Mesodermal cell (in vitro differentiated cells): ENCODE measurements around the gene PCGF1.

Experiments used
- H3K27ac ChIP-seq: 2 replicates; pipeline ENCODE4 v1.7.0; 2013; ENCODE audit warnings: mild to moderate bottlenecking, low read depth, low read length, moderate library complexity; ENCODE audit not compliant: severe bottlenecking
- H3K36me3 ChIP-seq: 2 replicates; pipeline ENCODE4 v1.7.1; 2013; ENCODE audit warnings: mild to moderate bottlenecking, low read length, moderate library complexity; ENCODE audit not compliant: control insufficient read depth, insufficient read depth
- H3K4me1 ChIP-seq: one replicate; pipeline ENCODE4 v1.7.1; 2013; ENCODE audit warnings: mild to moderate bottlenecking, low read length; ENCODE audit not compliant: insufficient read depth, control insufficient read depth, poor library complexity, severe bottlenecking
- H3K4me3 ChIP-seq: 2 replicates; pipeline ENCODE4 v1.7.0; 2013; ENCODE audit warnings: low read length, control low read depth, mild to moderate bottlenecking; ENCODE audit not compliant: insufficient read depth, poor library complexity, severe bottlenecking; ENCODE audit errors: extremely low read depth
- H3K9me3 ChIP-seq: 2 replicates; pipeline ENCODE4 v1.7.1; 2013; ENCODE audit warnings: mild to moderate bottlenecking, low read length, moderate library complexity; ENCODE audit not compliant: control insufficient read depth
- WGBS, 2 experiments: methylation state at CpG; one replicate each; pipeline ENCODE4 v1.1.5; 2013; ENCODE audit warnings: missing lambda C conversion rate in 2 of 2; ENCODE audit not compliant: insufficient coverage in 2 of 2; 5-methylcytosine and 5-hydroxymethylcytosine counted together

PCGF1 gene

DNA sequence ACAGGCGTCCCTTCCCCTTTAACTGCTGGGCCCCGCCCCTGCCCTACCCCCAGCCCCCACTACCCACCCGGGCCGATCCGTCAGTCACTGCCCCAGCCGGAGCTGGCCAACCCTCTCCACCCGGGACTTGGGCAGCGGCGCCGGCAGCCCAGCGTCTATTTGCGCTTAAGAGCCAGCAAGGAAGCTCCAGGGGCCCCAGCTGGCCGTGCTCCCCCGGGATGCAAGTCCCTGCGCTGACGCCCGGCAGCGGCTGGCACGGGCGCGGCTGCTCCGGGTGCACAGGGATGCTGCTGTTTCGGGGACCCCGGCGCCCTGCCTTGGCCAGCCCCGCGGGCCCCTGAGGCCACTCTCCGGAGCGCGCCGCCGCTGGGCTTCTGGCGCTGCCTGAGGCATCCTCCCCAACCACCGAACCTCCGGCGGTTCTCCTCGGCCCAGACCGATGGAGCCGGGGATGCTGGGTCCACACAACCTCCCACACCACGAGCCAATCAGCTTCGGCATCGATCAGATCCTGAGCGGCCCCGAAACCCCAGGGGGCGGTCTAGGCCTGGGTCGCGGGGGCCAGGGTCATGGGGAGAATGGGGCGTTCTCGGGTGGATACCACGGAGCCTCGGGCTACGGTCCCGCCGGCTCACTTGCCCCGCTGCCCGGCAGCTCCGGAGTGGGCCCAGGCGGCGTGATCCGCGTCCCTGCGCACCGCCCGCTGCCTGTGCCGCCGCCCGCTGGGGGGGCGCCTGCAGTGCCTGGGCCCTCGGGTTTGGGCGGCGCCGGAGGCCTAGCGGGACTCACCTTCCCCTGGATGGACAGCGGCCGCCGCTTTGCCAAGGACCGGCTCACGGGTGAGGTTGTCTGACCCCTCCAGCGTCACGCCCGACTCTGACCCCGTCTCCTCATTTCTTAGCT is 7.1 kb upstream of the PCGF1 start, which contains the start of gene TLX2:
Gene TLX2, plus strand, starts transcription at position 83 of the 903 bp plus-strand sequence. Its CDS starts 357 bp downstream, at position 440.
- peak within 1 kb of the TSS; percentile 22 for H3K4me3 ChIP-seq
- no peaks in the 10 kb centered on the region for H3K9me3 ChIP-seq
- no peak within 1 kb of the TSS for H3K27ac ChIP-seq
- 2 to 3% methylated on average over 50 to 53 of the region's 82 CpGs for WGBS, 2 experiments
- H3K4me1 ChIP-seq = peaks cover 10% of the 10 kb centered on the region
- no peaks in the 10 kb centered on the region for H3K36me3 ChIP-seq

DNA sequence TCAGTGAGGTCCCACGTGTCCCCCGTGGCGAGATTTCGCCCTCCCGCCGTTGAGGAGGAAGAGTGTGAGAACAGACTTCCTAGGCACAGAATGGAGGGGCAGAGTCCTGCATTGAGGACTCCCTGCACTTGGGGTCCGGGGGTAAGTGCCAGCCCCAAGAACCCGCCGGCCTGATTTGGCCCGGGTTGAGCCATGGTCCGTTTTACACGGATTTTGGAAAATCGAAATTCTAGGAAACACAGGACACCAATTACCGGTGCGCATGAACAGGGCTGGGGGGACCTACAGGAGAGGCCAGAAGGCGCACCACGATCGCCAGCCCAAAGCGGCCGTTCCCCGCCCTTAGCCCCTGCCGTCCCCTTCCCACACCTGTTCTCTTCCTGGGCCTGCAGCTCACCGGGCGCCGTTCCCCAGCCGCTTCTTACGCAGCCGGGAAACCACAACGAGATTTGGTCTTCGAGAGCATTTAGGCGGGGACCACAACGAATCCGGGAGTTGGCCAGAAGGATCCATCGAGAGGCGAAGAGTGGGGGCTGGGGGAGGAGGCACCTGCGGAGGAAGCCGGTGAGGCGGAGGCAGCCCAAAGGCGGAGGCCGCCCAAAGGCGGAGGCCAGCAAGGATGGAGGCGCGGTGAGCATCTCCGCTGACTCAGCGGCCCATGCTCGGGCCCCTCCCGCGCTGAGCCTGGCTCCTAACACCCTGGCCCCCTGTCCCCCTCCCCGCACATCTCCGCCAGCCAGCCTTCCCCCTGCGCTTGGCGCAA is 6.3 kb upstream of the PCGF1 start:
- Histone ChIP-seq H3K4me1 (peaks cover 10% of the 10 kb centered on the region), H3K27ac (no peak overlapping the region), H3K9me3 (no peaks in the 10 kb centered on the region), H3K36me3 (no peaks in the 10 kb centered on the region), H3K4me3 (peak overlapping the region; percentile 22)
- 2% methylated on average over 48 to 49 of the region's 52 CpGs for WGBS, 2 experiments

DNA sequence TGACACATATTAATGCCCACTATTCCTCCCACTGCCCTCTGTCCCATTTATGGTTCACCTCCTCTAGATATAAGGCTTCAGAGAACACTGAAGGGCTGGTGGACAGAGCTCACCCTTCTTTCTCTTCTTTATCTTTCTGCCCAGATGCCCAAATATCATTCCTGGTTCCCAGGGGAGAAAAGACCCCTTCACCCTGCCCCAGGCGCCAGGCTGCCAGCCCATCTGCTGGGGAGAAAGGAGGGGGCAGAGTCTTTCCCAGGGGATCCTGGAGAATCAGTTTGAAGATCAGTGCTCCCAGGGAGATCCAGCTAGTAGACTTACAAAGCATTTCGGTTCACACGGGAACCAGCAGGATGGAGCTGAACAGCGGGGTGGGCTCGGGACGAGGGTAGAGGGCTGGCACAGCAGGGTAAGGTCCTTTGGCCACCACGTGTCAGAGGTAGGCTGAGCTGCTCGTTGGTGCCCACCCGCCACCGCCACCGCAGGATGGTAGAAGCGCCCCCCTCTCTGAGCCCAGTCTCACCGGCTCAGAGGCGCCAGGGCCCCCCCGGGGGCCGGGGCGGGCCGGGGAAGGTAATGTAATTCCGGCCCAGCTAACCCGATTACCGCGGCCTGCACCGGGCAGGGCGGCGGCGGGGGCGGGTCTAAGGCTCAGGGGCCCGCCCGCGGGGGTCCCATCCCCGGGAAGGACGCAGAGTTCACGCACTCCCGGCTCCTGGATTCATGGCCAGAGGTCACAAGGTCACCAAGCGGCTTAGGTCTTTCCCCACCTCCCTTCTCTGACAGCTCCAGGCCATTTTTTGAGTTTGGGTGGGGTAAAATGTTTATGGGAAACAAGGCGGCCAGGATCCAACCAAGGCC is 5.5 kb upstream of the PCGF1 start:
- Histone ChIP-seq H3K4me1 (peaks cover 14% of the 10 kb centered on the region), H3K9me3 (no peaks in the 10 kb centered on the region), H3K27ac (no peak overlapping the region), H3K36me3 (no peaks in the 10 kb centered on the region), H3K4me3 (no peak overlapping the region)
- WGBS, 2 experiments = 3 to 7% methylated on average over 26 to 33 of the region's 36 CpGs

DNA sequence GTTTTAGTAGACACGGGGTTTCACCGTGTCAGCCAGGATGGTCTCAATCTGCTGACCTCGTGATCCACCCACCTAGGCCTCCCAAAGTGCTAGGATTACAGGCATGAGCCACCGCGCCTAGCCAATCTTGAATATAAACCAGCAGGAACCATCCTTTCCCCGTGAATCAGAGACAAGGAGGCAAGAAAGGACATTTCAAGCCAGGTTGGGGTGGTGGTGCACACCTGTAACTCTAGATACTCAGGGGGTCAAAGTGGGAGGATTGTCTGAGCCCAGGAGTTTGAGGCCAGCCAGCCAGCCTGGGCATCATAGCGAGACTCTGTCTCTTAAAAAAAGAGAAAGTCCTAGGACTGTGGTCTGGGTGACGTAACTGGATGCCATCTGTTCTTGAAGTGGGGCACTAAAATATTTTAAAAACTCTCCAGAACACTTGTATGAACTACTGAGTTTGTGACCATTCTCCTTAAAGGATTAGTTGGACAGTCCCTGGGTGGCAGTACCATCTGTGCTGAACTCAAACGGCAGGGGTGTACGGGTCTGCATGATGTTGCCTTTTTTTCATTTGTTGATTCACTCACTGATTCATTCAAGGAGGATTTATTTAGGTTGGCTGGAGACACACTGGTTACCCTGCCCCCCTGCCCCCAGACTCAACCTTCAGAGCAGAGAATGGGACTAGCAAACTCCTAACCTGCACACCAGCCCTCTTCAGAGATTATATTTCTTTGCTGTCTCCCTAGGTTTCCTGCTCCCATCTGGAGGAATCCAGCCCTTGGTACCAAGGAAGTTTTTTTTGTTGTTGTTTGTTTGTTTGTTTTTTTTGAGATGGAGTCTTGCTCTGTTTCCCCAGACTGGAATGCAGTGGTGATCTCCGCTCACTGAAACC is 3.9 kb upstream of the PCGF1 start:
- Histone ChIP-seq H3K36me3 (no peaks in the 10 kb centered on the region), H3K4me3 (no peak overlapping the region), H3K9me3 (no peaks in the 10 kb centered on the region), H3K4me1 (peaks cover 19% of the 10 kb centered on the region), H3K27ac (no peak overlapping the region)
- 68 to 80% methylated on average over 7 to 10 of the region's 11 CpGs for WGBS, 2 experiments

DNA sequence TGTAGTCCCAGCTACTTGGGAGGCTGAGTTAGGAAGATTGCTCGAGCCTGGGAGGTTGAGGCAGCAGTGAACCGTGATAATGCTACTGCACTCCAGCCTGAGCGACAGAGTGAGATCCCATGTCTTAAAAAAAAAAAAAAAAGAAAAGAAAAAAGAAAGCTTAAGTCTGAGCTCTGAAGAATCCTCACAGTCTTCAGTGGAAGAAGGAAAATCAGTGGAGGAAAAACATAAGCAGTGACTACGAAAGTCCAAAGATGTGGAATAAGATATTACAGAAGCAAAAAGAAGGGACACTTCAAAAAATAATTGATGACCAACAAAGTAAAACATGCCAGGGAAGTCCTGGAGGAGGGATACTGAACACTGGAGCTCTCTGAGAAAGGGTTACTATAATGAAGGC is 2.8 kb upstream of the PCGF1 start:
- Histone ChIP-seq H3K9me3 (no peaks in the 10 kb centered on the region), H3K4me1 (peaks cover 19% of the 10 kb centered on the region), H3K4me3 (no peak overlapping the region), H3K36me3 (peaks cover 10% of the 10 kb centered on the region), H3K27ac (no peak overlapping the region)
- 86 to 87% methylated on average over 2 to 3 of the region's 4 CpGs for WGBS, 2 experiments

DNA sequence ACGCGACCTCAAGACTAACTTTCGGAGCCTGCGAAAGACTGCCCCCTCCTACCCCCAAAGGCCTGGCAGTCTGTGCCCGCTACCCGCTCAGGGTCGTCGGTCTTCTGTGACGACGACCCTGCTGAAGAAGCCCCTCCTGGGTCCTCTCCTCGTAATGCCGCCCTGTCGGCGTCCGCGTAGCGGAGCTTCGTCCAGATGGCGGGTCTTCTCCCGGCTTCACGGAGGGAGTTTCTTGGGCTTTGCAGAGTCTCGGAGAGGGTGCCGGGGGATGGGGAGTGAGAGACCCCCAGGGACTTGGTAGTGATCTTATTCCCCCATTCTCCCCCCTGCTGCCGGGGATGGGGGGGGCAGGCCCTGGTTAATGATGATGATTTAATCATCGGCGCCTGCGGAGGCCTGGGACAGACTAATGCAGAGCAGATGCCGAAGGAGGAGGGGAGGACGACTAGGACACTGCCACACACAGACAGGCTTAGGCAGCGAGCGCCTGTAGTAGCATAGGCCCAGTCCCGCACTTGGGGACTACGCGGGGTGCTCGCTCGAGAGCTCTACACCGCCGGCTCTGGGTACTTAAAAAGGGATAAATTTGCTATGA is 528 bp upstream of the PCGF1 start:
- H3K4me3 ChIP-seq = peak overlapping the region; percentile 70
- H3K27ac ChIP-seq = peak overlapping the region; percentile 53
- H3K36me3 ChIP-seq = peaks cover 20% of the 10 kb centered on the region
- 6 to 11% methylated on average over 23 to 34 of the region's 38 CpGs for WGBS, 2 experiments
- H3K9me3 ChIP-seq = no peaks in the 10 kb centered on the region
- H3K4me1 ChIP-seq = peaks cover 13% of the 10 kb centered on the region

DNA sequence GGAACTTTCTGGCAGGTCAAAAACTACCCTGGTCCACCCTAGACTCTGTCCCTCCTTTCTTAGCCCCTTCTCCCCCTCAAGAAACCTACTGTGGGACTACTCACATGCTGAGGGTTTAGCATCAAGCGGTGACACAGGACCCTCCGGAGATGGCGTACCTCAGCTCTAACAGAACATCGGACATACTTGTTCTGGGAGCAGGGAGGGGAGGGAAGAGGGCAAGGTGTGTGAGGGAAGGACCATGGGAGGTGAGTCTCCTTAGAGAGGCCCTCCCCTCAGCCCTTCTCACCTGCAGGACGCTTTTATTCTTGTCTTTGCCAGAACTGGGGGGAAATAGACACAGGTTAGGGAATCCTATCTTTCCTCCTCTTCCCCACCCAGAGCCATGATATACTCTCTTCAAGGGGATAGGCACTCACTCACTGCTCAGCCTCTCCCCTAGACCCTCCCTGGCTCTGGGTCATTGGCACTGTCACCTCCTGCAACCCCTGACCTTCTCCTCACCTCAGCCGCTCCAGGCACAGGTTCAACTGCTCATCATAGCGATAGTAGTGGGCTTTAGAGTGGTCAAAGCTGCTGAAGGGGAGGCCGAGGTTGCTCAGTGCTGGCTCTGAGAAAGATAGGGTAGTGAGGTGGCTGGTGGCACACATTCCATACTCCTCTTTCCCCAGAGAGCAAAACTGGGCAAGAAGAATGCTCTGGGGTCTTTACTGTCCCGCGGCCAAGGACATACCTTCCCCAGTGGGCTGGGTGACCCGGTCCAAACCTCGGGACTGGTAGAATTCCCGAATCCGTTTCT is 1.8 kb downstream of the PCGF1 start:
- peaks cover 18% of the 10 kb centered on the region for H3K4me1 ChIP-seq
- 95 to 100% methylated on average over 6 to 9 of the region's 14 CpGs for WGBS, 2 experiments
- H3K27ac ChIP-seq = no peak overlapping the region
- peaks cover 20% of the 10 kb centered on the region for H3K36me3 ChIP-seq
- H3K9me3 ChIP-seq = no peaks in the 10 kb centered on the region
- H3K4me3 ChIP-seq = no peak overlapping the region

DNA sequence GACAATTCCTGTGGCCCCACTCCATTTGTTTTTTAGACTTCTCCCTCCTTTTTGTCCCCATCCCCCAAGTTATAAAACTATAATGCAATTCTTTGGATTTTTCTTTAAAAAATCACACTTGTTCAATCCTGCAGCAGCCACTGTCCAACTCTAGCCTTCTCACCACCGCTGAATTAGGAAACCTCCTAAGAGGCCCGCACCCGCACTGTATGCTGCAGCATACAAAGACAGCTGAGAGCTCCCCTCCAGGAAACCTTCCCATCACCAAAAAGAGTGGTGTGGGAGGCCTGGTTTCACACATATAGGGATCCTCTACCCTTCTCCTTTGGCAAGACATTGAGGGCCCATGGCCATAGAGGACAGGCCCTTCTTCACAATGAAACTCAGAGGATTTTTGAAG is 2.9 kb downstream of the PCGF1 start:
- Histone ChIP-seq H3K27ac (no peak overlapping the region), H3K4me3 (no peak overlapping the region), H3K36me3 (peaks cover 20% of the 10 kb centered on the region), H3K9me3 (no peaks in the 10 kb centered on the region), H3K4me1 (peaks cover 18% of the 10 kb centered on the region)
- WGBS, 2 experiments = 93% methylated on average over 2 to 3 of the region's 3 CpGs
